Measurements from ENCODE around the gene REEP1.

Gene REEP1

DNA sequence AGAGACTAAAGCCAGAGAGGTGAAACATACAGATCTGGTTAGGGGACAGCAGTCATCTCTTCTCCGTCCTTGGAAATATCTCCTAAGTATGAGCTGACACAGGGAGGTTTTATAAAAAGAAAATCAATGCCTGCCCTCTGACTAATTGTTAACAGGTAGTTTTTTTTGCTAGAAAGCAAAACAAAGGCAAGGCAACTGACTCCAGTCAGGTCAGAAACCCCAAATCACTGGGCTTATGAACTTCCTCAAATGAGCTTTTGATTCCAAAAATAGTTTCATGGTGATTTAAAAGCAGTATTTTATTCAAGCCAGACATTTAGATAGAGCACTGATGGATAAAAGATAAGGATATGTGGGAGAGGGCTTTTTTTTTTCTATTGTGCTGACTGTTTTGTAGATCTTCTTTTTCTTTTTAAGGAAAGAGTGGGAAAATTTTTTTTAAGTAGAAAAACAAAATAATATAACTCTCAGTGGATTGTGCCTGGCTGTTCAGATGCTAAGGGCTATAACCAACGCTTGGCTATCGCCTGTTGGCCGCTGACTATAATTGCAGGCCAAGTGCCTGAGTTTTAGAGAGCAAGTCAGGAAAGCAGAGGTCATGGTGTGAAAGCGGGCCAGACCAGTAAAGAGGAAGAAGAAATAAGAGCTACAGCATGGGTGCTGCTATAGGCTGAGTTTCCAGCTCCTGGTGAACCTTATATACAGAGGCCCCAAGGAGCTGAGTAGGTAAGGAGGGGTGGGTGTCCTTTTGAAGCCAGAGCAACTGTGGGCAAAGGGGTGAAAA is 93.3 kb downstream of the REEP1 start:
- TF ChIP-seq, protein P1, sequence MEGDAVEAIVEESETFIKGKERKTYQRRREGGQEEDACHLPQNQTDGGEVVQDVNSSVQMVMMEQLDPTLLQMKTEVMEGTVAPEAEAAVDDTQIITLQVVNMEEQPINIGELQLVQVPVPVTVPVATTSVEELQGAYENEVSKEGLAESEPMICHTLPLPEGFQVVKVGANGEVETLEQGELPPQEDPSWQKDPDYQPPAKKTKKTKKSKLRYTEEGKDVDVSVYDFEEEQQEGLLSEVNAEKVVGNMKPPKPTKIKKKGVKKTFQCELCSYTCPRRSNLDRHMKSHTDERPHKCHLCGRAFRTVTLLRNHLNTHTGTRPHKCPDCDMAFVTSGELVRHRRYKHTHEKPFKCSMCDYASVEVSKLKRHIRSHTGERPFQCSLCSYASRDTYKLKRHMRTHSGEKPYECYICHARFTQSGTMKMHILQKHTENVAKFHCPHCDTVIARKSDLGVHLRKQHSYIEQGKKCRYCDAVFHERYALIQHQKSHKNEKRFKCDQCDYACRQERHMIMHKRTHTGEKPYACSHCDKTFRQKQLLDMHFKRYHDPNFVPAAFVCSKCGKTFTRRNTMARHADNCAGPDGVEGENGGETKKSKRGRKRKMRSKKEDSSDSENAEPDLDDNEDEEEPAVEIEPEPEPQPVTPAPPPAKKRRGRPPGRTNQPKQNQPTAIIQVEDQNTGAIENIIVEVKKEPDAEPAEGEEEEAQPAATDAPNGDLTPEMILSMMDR (IDR thresholded peaks at IDR 0.05; ENCODE audit: low read length, missing control alignments) = no peak
- no peak for DNase-seq (ENCODE audit: low read depth)
- H3K4me3 ChIP-seq (replicated peaks; ENCODE audit: low read depth, low read length) = no peak overlapping the region

GRCh38 chr2:86243272-86243671 is 94.2 kb downstream of the REEP1 start:
- TF ChIP-seq, protein P1 (IDR thresholded peaks at IDR 0.05; ENCODE audit: low read length, missing control alignments) = no peak
- no peak for DNase-seq (ENCODE audit: low read depth)
- H3K4me3 ChIP-seq (replicated peaks; ENCODE audit: low read depth, low read length) = no peak overlapping the region

GRCh38 chr2:86241611-86242010 is 95.8 kb downstream of the REEP1 start:
- DNase-seq (ENCODE audit: low read depth) = no peak
- TF ChIP-seq, protein P1 (IDR thresholded peaks at IDR 0.05; ENCODE audit: low read length, missing control alignments) = no peak
- no peak overlapping the region for H3K4me3 ChIP-seq (replicated peaks; ENCODE audit: low read depth, low read length)

DNA sequence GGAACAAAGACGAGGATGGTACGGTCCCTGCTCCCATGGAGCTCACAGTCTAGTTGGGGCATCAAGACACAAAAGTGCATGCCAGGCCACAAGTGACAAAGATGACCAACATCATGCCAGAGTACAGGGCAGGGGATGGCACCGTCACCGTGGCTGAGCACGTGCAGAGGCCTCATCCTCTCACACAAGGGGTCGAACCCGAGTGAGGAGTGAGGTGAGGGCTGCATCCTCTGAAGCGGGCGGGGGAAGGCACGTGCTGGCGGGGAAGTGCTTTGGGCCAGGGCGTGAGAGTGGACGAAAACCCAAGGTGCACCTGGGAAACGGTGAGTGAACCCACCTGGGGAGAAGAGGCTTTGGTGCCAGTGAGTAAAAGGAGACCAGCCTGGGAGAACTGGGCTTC is 97.2 kb downstream of the REEP1 start:
- H3K4me3 ChIP-seq (replicated peaks; ENCODE audit: low read depth, low read length) = no peak overlapping the region
- TF ChIP-seq, protein P1 (IDR thresholded peaks at IDR 0.05; ENCODE audit: low read length, missing control alignments) = no peak
- DNase-seq (ENCODE audit: low read depth) = no peak

GRCh38 chr2:86239745-86240144 is 97.7 kb downstream of the REEP1 start:
- no peak overlapping the region for H3K4me3 ChIP-seq (replicated peaks; ENCODE audit: low read depth, low read length)
- DNase-seq (ENCODE audit: low read depth) = no peak
- TF ChIP-seq, protein P1 (IDR thresholded peaks at IDR 0.05; ENCODE audit: low read length, missing control alignments) = no peak

GRCh38 chr2:86239326-86239725 is 98.1 kb downstream of the REEP1 start:
- no peak overlapping the region for H3K4me3 ChIP-seq (replicated peaks; ENCODE audit: low read depth, low read length)
- TF ChIP-seq, protein P1 (IDR thresholded peaks at IDR 0.05; ENCODE audit: low read length, missing control alignments) = no peak
- DNase-seq (ENCODE audit: low read depth) = no peak

DNA sequence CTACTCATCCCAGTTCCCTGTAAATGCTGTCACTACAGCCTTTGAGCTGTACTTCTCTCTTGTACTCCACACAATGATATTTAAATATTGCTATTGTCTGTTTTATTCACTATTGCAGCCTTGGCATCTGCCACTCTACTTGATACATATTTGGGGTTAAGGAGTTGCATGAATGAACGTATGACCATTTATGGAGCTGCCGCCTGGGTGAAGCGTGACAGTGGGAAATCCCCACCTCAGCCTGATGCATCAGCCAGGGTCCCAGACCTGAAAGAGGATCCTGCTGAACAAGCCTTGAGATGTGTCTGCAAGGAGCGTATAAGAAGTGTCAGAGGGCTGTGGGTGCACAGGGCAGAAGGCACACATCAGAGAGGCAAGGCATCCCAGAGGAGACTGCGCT is 99.1 kb downstream of the REEP1 start:
- TF ChIP-seq, protein P1 (IDR thresholded peaks at IDR 0.05; ENCODE audit: low read length, missing control alignments) = no peak
- DNase-seq (ENCODE audit: low read depth) = no peak
- no peak overlapping the region for H3K4me3 ChIP-seq (replicated peaks; ENCODE audit: low read depth, low read length)

All from fibroblast of pulmonary artery (primary cell).